Erythroblast (primary cell): Measurements from ENCODE around the gene OR4F29.
"Not testable (repeated sequence)": the region's sequence is repeated elsewhere in the genome, so short reads cannot be mapped to it uniquely, and the experiment has no call there.

ENCODE experiments used
- DNase-seq, 2 experiments: peaks; one replicate each; lab custom pipeline; 2025; lab: John Stamatoyannopoulos, UW

OR4F29 gene

GRCh38 chr1:451578-451977, at the start of gene OR4F29:
Gene OR4F29 (minus strand): TSS chr1:451678. CDS start chr1:451678, 0 bp downstream.
- not testable (repeated sequence) for DNase-seq
